Fibroblast of skin of right biceps (primary cell): ENCODE data around the gene HS1BP3.
A peak's percentile ranks its signal among the peaks of the same experiment; 100 is the strongest.

Source experiments
- DNase-seq: peaks from one replicate; pipeline ENCODE4 v3.0.0-alpha.2; 2013

The HS1BP3 gene

DNA sequence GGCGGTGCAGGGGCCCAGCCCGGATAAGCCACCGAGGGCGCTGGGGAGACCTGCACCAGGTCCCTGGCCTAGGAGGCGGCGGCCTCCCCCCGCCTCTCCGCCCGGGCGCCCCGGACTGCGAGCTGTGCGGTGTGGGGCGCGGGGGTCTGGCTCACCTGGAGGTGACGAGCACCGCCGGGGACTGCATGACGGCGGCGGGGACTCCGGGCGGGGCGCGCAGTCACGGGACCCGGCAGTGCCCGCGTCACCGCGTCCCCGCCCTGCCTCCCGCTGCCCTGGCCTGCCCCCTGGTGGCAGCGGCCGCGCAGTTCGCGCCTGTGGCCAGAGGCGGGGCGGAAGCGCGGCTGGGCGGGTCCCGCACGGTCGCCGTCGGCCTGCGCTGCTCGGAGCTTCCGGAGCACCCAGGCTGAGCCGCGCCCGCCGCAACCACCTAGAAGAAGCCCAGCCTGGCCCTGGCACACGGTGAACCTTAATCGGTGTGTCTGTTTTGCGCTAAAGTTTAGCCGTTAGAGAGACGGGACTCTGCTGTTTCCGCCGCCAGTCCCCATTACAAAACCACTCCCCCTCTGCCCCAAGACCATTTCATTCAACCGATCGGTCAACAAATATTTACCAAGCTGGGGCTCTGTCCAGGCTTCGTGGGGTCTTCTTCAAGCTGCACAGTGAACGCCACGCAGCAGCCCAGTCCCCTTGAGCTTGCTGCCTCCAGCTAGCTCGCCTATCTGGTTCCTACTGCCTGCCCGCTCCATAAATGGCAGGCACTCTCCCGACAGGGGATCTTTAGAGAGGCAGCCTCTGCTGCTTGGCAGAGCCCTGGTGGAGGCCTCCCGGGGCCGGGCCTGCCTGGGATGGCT, at the start of gene HS1BP3:
HS1BP3 (minus strand) TSS at position 222 of the 854 bp plus-strand sequence; CDS start at position 187, 35 bp downstream.
- DNase-seq: peak; percentile 80

- DNase-seq: no peak
Measured at GRCh38 chr2:20698916-20699613, 48.2 kb upstream of the HS1BP3 start.

DNA sequence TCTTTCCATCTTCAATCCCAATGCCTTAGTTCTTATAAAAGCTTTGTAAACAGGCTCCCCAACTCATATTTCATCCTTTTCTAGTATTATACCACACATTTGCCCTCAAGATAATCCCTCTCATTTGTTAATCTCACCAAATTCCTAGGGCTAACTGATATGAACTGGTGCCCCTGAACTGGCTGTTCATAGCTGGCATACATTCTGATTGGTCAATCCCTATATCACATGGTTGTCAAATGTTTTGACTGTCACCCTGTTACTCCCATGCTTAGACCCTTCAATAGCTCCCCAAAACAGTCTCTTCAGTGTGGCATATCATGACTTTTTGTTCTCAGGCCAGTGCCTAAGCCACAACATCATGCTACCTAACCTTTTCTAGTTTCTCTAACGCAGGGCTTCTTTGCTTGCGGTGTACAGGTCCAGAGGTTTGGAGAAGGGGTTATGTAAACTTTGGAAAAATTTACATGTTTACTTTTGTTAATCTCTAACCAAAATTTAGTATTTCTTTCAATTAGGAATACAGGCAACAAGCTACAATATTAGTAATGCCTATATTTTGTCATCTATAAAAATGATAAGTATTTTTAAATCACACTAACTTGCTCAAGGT, 46.5 kb upstream of the HS1BP3 start:
- DNase-seq: no peak

DNA sequence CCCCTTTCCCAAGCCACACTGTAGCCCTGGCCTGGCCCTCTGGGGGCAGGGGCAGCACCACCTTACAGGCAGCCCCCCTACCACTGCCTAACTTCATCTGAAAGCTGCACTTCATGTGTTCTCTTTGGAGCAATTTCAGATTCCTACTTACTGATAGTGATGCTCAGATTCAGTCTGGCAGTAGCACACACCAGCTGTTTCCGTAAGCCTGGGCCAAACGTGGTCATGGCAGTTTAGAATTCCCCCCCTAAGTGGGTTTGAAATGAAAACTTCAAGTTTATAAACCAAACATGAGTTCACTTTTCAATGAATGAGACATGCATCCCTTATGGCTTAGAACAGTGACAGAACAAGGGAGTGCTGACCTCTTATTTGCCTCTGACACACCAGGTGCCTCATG, 45.5 kb upstream of the HS1BP3 start:
- no peak for DNase-seq

- no peak for DNase-seq
Measured at GRCh38 chr2:20693317-20693716, 42.4 kb upstream of the HS1BP3 start.

DNA sequence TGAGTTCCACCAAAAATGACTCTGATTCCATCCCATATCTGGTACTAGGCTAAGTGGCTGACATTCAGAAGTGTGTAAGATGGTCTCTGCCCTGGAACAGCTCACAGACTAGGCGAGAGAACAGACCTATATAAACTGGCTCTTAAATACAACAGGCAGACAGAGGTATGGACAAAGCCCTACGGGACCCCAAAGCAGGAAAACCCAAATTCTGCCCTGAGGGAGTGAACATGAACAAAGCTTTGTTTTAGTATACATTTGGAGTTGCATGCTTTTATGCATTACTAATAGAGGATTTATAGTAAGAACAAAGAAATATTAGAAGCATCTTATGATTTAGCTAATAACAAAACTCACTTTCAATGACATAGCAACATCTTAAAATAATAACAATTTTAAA, 41.2 kb upstream of the HS1BP3 start:
- DNase-seq: no peak

DNA sequence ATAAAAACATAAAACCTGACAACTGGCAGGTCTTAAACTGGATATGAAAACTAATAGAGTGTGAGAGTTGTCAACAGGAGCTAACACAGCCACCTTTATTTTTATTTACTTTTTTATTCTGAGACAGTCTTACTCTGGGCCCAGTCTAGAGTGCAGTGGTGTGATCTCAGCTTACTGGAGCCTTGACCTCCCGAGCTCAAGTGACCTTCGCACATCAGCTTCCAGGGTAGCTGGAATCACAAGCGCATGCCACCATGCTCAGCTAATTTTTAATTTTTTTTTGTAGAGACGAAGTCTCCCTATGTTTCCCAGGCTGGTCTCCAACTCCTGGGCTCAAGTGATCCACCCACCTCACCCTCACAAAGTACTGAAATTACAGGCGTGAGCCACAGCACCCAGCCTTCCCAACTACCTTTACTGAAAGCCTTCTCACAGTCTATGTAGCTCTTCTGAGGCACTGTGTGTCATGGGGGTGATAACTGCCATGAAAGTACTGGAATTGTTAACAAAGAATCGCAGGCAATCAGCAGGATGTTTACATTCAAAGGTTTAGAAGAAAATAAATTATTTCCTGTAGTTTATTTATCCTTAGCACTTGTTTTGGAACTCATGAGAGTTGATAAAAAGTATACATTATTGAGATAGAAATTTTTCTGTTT, 40.3 kb upstream of the HS1BP3 start:
- DNase-seq: no peak

GRCh38 chr2:20689428-20690264, 38.7 kb upstream of the HS1BP3 start:
- DNase-seq: no peak

DNA sequence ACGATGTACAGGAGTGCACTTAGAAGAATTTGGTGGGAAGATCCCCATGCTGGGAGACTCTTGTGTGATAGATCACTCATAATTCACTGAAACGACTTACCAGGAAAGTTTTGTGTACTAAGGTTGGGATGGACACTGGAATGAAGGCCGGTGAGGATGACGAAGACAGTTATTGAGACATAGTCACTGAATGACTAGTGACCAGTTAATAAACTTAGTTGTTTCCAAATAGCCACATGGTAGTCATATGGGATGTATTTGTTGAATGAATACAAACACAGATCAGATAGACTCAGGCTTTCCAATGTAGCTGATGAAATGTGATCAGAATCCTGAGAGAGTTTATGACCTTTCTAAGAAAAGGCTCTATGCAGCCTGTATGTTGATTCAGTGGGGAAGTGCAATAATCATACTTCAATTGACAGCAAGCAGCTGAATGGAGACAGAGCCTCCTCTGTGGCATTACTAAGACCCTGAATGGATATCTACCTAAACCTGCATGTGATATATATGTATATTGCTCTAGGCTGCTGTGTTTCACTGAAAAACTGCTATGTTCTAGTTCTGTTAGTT, 36.4 kb upstream of the HS1BP3 start:
- no peak for DNase-seq

DNA sequence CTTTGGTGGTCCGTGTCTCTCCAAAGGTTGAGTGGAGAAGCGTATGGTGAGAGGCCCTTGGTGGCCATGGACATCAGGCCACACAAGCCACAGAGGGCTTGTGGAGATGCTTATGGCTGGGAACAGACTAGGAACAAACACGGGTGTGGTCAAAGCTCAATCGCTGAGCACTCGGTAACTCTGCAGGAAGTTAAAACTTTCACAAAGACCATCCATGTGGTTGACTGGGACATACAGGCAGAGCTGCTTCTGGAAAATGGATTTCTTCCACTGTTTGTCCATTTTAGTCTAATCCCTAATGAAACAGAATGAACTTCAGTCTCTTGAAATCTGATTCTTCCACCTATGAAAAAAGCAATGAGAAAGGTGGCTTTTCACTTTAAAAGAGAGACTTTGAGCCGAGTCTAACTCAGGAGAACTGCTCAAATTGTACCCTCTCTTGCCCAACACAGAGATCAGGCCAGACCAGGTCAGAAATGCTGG, 33.7 kb upstream of the HS1BP3 start:
- no peak for DNase-seq

- peak; percentile 18 for DNase-seq
Measured at GRCh38 chr2:20682167-20682920, 31.4 kb upstream of the HS1BP3 start.

- no peak for DNase-seq
Measured at GRCh38 chr2:20680744-20681375, 30.0 kb upstream of the HS1BP3 start.

GRCh38 chr2:20678780-20679179, 27.9 kb upstream of the HS1BP3 start:
- DNase-seq: no peak

DNA sequence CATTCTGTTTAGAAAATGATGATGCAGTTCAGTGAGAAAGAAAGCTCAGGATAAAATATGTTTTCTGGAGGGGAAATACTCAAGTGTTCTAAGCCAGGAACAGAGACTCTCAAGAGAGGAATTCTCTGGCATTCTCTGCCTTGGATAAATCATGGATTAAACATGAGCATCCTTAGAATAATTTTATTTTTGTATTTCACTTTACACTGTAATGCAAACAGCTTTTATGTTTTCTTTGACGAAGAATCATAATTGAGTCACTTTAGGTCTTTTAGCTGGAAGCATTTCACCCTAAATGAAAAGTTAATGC, 27.1 kb upstream of the HS1BP3 start:
- no peak for DNase-seq

DNA sequence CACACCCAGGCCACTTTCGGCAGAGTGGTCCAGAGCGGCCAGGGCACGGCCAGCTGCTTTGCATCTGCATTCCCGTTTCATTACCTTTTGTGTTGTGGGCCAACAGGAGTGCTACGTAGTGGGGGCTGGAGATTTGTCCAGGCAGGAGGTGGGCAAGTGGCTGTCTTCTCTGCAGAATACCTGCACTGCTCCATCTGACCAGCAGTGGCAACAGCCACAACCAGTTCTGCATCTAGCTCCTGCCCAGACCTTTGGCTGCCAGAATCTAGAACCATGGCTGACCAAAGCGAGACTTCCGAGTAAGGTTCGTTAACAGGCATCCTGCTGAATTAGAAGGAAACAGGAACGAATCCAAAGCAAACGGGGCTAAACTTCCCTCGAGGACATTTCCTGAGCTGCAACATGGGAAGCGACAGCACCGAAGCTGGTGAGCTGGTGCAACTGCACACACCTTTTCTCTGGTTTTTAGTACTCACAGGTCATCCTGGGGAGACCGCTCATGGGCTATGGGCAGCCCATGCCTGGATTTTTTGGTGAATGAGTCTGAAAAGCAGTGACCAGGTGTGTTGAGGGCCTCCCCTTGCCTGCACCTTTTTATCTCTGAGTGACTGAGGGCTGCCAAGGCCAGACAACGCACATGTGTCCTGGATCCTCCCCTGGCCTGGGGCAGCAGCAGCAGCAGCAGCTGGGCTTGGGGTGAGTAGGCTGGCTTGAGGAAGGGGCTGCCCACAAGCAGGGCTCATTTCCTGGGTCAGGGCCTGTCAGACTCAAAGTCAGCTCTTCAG, 26.6 kb upstream of the HS1BP3 start:
- no peak for DNase-seq

DNA sequence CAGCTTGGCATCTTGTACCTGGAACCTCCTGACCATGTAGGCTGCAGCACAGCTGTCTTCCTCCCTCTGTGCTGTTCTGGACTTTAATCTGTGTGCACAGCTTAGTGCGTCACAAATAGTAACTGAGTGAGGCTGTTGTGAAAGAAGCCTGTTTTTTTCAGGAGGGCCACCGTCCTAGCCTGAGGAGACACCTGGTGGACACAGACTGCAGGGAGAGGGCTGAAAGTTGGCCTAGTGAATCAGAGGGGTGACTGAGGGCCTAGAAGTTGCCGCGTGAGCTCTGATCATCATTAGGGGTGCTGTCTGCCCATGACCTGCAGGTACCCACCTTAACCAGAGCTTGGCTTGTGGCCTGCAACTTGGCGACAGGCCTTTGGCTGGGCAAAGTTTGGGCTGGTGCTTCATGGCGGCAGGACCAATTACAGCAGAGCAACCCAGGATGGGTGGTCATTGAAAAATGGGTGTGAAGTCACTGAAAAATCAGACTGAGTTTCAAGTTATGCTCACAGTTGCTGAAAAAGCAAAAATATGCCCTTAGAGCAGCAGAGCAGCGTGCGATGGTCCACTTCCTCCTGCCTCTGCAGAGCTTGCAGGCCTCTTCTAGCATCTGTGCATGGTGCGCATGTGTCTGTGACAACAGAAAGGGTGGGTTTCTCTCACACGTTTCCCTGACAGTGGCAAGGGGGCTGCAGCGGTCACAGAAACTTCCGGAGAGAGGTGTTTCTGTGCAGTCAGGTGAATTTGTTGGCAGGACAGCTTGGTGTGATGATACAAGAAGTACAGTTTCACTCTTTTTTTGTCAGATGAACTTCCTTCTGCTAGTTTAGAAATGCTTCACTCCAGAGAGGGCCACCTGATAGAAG, 25.7 kb upstream of the HS1BP3 start:
- no peak for DNase-seq

DNA sequence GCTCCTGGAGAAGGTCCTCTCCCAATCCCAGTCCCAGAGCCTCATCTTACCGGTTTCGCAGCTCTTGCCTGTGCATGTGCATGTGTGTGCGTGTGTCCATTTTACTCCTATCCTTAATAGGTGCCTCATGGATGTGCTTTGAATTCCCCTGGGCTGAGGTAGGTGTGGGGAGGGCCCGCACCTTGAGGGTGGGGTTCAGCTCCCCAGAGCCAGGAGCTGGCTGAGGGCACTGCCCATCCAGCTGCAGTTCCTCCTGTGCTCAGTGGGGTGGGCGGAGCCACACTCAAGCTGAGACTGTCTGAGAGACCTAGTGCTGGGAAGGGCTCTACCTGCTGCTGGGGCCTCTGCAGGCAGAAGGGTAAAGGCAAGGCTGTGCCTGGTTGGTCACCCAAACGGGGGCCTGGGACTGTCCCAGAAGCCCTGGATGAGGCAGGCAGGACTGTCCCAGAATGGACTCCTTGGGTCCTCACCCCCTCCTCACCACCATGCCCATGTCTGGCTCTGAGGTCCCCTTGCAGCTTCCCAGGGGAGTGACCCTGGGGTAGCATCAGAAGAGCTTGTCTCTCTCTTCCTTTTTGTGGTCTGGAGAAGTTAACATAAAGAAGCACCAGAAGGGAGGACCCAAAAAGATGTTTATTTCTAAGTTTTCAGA, 24.9 kb upstream of the HS1BP3 start:
- no peak for DNase-seq

- DNase-seq: peak; percentile 79
Measured at GRCh38 chr2:20674974-20675679, 24.2 kb upstream of the HS1BP3 start.
